ENCODE measurements around the gene ARX. TPM values are rescaled to one million over a fixed set of nuclear protein-coding genes. Genes with fewer than 3 reads are reported as not detected.

Gene ARX
- total and polyA plus RNA-seq, 9 donors, result 21.8 to 152 (median 78.0) TPM

DNA sequence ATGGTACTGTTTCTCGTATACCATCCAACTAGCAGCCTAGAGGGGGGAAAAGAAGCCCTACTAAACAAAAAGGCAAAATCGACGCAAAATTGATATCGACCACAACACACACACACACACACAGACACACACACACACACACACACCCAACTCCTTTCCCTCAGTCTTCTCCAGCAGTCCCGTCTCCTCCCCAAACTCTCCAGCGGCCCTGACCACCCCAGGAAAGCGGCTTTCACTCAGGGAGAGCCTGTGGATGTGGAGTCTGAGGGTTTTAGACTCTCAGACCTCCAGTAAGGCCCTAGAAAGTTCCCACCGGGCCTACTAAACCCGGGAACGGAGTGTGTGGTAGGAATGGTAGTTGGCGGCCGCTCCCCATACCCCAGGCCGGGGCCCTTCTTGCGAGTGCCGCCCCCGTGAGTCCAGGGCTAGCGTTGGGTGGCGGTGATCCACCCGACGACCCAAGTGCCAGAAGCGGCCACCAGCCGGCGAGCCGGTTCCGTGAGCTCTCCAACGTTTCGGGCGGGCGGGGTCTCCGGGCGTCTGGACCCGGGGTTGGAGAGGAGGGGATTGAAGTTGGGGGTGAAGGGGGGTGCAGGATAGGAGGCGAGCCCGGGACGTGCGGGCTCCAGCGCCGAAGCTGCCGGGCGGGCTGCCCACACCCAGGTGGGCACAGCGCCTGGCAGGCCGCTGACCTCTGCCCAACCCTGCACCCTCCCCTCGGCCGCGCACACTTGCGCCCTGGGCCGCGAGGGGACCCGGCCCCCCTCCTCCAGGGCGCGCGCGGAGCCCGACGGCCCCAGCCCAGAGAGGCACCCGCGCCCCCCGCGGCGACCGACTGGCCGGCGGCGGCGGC lies 13.7 kb downstream of the ARX start:
- no peaks in the 10 kb centered on the region for H3K27me3 ChIP-seq
- intact Hi-C loops (cut with DNase I), result loop anchor here in 2 of 4 donors (5.0 to 10.0 kb wide), 3 partner anchors 127 to 160 kb away; no protein-coding TSS in a partner anchor

GRCh38 chrX:24999511-24999910 lies 16.3 kb downstream of the ARX start:
- no peaks in the 10 kb centered on the region for H3K36me3 ChIP-seq
- no peaks in the 10 kb centered on the region for H3K9me3 ChIP-seq
- no peaks in the 10 kb centered on the region for H3K4me1 ChIP-seq (ENCODE audit: insufficient read depth)
- no peak for TF ChIP-seq EP300 (IDR thresholded peaks at IDR 0.05)
- TF ChIP-seq, protein P1, sequence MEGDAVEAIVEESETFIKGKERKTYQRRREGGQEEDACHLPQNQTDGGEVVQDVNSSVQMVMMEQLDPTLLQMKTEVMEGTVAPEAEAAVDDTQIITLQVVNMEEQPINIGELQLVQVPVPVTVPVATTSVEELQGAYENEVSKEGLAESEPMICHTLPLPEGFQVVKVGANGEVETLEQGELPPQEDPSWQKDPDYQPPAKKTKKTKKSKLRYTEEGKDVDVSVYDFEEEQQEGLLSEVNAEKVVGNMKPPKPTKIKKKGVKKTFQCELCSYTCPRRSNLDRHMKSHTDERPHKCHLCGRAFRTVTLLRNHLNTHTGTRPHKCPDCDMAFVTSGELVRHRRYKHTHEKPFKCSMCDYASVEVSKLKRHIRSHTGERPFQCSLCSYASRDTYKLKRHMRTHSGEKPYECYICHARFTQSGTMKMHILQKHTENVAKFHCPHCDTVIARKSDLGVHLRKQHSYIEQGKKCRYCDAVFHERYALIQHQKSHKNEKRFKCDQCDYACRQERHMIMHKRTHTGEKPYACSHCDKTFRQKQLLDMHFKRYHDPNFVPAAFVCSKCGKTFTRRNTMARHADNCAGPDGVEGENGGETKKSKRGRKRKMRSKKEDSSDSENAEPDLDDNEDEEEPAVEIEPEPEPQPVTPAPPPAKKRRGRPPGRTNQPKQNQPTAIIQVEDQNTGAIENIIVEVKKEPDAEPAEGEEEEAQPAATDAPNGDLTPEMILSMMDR (IDR thresholded peaks at IDR 0.05), result no peak
- TF ChIP-seq POLR2A (IDR thresholded peaks at IDR 0.05), result no peak
- intact Hi-C loops (cut with DNase I), result no loop called here
- H3K27me3 ChIP-seq, result no peaks in the 10 kb centered on the region
- no peak for DNase-seq
- no peak overlapping the region for H3K4me3 ChIP-seq
- peak overlapping the region in 1 of 2 donors; percentile 31 for H3K27ac ChIP-seq
- 44 to 48% (median 48%) methylated on average over 8 of the region's 8 CpGs for WGBS, 3 donors

More for the DNA sequence above, 13.7 kb downstream of the ARX start:
- DNase-seq, result peak; percentile 60 to 76 (median 66)
- Histone ChIP-seq H3K9me3 (peaks cover 0 to 3% of the 10 kb centered on the region in 2 donors), H3K36me3 (no peaks in the 10 kb centered on the region), H3K27ac (peak overlapping the region; percentile 70 to 93), H3K4me1 (ENCODE audit: insufficient read depth) (no peaks in the 10 kb centered on the region), H3K4me3 (peak overlapping the region; percentile 28)
- TF ChIP-seq EP300 (IDR thresholded peaks at IDR 0.05) (no peak), POLR2A (IDR thresholded peaks at IDR 0.05) (no peak)
- TF ChIP-seq, protein P1 (IDR thresholded peaks at IDR 0.05), result no peak
- WGBS, 3 donors, result 20 to 46% (median 21%) methylated on average over 36 to 65 of the region's 65 CpGs

DNA sequence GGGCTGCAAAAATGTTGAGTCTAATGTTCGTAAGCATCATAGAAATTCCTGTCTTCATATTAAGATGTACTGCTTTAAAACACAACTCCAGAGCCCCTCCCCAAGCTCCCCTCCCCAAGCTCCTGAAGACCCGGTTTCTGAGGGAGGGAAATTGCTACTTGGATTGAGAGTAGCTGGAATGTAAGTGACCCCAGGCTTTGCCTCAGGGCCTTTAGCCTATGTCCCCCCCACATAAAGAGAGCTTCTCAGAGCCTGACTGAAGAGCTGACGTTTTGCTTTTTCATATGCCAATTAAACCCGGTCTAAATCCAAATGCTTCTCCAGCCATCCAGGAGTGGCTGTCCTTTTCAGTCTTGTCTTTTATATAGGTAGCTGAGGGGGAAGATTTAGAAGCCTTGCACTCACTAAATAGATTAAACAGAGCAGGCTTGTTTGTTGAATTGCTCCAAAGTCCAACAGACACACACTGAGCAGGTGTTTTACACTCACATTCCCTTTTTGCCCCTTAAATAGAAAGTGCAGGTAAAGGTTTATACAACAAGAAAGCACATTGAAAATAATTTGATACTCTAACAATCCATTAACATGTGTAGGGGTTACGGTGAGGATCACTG lies 19.6 kb downstream of the ARX start:
- no peaks in the 10 kb centered on the region for H3K36me3 ChIP-seq
- no peak for DNase-seq
- H3K4me1 ChIP-seq (ENCODE audit: insufficient read depth), result no peaks in the 10 kb centered on the region
- H3K27ac ChIP-seq, result no peak overlapping the region
- no peaks in the 10 kb centered on the region for H3K27me3 ChIP-seq
- no peak overlapping the region for H3K4me3 ChIP-seq
- TF ChIP-seq, protein P1 (IDR thresholded peaks at IDR 0.05), result no peak
- TF ChIP-seq POLR2A (IDR thresholded peaks at IDR 0.05) (no peak), EP300 (IDR thresholded peaks at IDR 0.05) (no peak)
- intact Hi-C loops (cut with DNase I), result no loop called here
- 46 to 63% (median 51%) methylated on average over 5 of the region's 5 CpGs for WGBS, 3 donors
- H3K9me3 ChIP-seq, result no peaks in the 10 kb centered on the region

DNA sequence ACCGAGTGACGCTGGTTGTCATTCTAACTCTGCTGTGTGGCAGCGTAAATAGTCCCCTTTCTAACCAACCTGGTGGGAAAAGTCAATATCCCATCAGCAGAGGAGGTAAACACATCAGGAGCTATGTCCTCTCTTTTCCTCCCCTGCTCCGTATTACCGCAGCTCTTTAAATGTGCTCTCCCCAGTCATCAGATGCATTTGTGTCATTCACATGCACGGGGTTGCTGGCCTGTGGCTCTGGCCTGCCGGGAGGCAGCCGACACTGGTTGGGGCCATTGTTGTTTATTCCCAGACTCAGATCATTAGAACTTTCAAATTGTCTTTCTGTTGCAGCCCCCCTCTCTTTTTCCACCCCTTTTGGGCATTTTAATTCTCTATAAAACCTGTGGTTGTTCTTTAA lies 21.9 kb downstream of the ARX start:
- no peaks in the 10 kb centered on the region for H3K9me3 ChIP-seq
- no peaks in the 10 kb centered on the region for H3K4me1 ChIP-seq (ENCODE audit: insufficient read depth)
- WGBS, 3 donors, result 59 to 68% (median 63%) methylated on average over 8 of the region's 8 CpGs
- no peaks in the 10 kb centered on the region for H3K36me3 ChIP-seq
- H3K27ac ChIP-seq, result no peak overlapping the region
- no peak overlapping the region for H3K4me3 ChIP-seq
- intact Hi-C loops (cut with DNase I), result no loop called here
- DNase-seq, result no peak
- TF ChIP-seq POLR2A (IDR thresholded peaks at IDR 0.05) (no peak), EP300 (IDR thresholded peaks at IDR 0.05) (no peak)
- TF ChIP-seq, protein P1 (IDR thresholded peaks at IDR 0.05), result no peak
- no peaks in the 10 kb centered on the region for H3K27me3 ChIP-seq

All from ovary (tissue), 9 donors.